HK-2 (cell line): ENCODE results near the gene GID8.

Experiments
- DNase-seq: peaks from one replicate; pipeline ENCODE4 v3.0.0-alpha.2; 2018; ENCODE audit not compliant: unreplicated experiment

GID8 gene

DNA sequence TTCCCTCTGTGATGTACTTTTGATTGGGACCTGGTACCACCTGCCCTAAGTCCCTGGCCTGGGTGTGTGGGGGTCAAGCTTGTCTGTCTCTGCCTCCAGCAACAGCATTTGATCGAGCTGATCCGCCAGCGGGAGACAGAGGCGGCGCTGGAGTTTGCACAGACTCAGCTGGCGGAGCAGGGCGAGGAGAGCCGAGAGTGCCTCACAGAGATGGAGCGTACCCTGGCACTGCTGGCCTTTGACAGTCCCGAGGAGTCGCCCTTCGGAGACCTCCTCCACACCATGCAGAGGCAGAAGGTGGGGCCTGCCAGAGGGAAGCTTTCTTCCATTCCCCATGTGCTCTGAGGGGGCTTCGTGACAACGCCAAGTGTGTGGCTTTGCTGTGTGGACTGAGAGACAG is 5.4 kb downstream of the GID8 start:
- no peak for DNase-seq

DNA sequence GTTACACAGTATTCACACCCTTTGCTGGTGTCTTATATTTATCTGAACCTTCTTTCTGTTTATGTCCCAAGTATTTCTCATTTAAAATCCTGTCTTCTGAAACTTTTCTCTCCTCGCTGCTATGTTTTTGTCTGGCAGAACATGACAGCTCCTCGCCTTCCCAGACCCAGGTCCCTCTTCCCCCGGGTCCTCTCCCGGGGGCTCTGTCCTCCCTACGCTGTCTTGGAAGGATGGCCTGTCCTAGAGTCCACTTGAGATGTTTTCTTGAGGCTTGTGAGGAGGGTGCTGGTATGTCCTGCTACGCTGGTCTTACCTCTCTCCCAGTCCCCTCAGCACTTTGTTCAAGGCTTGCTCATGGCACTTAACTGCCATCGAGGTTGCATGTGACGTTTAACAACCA is 6.2 kb downstream of the GID8 start:
- DNase-seq = no peak

DNA sequence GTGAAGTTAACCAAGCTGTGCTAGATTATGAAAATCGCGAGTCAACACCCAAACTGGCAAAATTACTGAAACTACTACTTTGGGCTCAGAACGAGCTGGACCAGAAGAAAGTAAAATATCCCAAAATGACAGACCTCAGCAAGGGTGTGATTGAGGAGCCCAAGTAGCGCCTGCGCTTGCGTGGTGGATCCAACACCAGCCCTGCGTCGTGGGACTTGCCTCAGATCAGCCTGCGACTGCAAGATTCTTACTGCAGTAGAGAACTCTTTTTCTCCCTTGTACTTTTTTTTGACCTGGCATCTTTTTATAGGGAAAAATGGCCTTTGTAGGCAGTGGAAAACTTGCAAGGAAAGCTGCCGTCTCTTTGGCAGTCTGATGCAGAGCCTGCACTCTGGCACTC is 6.8 kb downstream of the GID8 start:
- DNase-seq = no peak

DNA sequence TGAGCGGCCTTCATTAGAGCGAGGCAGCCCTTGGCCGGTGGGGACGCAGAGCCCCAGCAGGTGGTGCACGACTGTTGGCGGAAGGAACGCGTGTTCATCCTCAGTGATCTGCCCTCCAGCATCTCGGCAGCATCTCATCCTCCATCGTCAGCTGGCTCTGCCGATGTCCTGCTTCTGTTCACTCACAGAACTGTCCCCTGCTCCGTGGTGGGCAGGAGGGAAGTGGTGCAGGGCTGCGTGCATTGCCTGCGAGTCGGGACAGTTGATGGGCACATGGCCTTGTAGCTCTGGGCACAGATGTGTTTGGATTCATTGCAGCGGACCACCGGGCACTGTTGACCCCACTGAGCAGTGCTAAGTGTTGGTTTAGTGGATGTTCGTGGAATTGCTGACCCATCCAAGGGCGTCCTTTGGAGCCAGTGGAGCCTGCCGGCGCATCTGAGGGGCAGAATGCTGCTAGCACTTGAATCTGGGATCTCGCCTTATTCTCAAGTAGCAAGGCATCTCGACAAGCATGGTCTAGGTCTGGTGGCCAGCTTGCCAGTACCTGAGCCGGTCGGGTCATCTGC is 7.9 kb downstream of the GID8 start:
- DNase-seq = no peak

DNA sequence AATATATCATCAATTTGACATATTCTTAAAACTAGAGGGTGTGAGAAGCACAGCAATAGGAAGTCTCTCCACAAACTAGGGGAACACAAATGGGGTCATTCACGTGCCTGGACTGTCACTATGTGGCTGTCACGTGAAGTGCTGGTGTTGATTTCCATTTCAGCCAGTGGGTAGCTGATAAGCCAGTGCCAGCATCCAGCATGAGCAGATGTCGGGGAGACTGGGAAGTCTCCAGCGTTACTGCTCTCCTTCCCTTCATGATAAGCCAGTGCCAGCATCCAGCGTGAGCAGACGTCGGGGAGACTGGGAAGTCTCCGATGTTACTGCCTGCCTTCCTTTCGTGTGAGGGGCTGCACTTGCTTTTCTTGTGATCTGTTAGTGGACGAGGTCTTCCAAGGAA is 9.0 kb downstream of the GID8 start:
- no peak for DNase-seq

DNA sequence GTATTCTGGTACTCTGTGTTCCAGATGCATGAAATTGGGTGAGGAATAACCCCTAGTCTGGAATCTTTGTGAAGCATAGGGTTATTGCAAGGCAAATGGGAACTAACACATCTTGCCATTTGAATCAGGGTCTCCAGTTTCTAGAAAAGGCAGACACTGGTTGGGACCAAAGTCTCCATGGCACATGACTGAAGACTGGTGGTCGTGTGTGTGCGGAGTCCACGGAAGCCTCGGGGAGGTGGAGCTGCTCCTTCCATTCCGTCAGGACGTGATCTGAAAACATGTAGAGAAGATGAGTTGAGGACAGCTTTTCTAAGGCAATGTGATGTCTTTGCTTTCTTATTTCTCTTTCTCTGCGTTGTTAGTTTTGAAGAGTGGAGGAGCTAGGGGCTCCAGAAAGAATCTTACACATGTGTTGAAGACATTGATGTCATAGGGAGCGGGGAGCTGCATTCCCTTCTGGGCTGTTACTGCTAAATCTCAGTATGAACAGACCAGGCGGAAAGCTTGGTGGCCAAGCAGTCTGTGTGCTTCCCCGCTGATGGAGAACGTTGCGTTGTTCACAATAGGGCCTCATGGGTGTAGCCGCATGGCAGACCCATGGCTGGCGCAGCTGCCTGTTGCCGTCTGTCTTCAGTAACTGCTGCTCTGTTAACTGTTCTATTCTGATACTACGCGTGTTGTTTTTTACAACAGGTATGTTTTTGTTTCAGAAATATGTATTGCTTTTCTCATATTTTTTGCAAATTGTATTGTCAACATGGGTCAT is 9.8 kb downstream of the GID8 start:
- no peak for DNase-seq

DNA sequence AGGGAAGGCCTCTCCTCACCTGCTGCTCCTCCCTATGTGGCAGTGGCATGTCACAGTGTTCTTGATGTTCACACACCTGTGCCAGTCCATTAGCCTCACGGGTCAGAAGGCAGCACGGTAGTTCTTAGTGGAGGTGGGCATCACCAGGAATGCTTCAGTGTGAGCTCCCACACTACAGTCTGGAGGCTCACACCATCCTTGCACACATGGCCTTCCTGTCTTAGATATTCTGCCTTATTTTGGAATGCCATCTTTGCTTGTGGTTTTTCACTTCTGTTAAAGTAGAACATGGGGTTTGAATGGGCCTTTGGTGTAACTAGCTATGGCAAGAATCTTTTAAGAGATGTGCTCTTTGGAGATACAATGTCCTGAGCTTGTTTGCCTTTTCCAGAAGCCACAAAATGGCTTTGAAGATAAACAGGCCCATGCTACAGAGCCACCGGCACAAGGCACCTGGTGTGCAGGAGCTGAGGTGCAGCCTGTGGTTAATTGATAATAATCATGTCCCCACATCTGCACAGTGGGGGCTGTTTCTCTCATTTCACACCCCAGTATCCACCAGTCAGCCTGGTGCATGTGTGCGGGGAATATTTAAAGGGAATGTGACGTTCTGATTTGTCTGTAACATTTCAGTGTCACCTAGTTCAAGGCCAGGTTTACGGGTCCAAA is 11.3 kb downstream of the GID8 start:
- DNase-seq = no peak

DNA sequence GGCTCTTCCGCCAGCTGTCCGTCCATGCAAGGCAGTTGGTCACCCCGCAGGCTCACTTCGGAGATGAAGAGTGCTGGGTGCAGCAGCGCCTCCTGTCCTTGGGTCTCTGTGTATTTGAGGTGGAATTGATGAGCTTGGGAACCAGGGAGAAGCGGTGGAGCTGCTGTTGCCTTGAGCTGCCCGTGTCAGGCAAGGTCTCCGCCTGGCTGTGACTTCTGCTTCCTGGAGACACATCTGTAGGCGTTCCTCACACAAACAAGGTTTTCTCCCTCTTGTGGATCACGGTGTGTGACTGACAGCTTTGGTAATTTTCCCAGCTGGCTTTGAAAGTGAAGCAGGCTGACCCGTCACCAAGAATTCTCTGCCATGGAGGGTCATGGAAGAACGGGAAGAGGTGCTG is 12.0 kb downstream of the GID8 start:
- no peak for DNase-seq

DNA sequence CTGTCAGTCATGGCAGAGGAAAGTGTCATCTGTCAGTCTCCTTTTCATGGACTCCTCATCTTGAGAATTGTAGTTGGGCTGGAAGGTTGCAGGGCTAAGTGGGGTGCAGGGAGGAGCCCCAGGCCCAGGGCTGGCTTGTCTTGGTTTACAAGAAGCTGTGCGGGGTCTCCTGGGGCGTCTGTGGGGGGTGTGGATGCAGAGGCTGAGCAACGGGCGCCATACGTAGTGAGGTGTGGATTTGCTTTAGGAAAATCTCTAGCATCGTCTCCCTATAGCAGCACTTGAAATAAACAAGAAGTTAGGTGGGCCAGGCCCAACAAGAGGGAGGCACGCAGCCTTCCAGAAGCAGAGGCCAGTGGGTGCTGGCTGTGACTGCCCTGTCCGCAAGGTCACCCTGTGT is 12.8 kb downstream of the GID8 start:
- DNase-seq = no peak

DNA sequence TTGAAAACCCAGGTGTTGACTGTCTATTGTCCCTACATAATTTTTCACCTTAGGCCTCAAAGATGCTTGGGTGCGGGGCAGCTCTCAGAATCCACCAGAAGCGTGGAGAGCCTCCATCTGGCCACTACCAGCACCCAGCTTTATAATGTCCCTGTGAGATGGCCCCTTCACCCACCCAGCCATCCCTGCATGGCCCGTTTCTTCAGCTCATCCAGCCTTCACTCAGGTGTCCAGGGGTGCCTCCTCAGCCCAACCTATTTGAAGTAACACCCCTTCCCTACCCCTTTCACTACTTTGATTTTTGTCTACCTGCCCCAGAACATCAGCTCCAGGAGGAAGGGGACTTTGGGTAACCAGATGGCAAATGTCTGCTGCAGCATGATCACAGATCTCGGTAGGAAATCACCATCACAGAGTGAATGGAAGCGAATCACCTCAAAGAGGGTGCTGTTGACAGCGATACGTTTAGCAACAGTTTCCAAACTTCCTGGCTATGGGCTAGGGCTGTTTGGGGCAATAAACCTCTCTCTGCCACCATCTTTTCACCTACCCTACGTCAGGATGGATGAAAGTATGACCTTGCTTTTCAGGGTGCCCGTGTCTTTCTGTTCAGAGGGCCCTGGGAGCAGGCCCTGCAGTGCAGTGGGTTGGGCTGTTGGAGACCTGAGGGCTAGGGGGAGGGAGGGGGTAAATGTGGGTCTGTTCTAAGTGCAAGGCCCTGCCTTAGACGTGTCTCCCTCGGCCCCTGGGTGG is 13.4 kb downstream of the GID8 start:
- no peak for DNase-seq

DNA sequence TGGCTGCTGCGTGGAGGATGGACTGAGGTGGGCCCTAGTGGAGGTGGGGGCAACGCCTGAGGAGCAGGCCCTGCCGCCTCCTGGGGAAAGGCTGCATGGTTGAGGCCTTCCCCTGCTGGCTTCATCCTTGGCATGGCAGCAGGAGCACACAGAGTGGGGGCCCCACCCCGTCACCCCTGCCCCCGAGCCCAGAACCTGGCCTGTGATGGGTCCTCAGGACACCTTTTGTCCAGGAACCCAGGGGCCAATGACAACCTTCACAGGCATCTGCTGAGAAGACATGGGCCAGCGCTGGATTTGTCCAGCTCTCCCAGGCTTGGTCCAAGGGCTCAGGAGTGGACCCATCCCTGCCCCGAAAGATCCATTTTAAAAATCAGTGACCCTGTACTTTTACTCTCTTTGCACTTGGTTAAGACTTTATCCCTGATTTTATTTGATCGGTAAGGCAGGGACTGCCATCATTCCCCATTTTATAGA is 14.0 kb downstream of the GID8 start:
- no peak for DNase-seq

DNA sequence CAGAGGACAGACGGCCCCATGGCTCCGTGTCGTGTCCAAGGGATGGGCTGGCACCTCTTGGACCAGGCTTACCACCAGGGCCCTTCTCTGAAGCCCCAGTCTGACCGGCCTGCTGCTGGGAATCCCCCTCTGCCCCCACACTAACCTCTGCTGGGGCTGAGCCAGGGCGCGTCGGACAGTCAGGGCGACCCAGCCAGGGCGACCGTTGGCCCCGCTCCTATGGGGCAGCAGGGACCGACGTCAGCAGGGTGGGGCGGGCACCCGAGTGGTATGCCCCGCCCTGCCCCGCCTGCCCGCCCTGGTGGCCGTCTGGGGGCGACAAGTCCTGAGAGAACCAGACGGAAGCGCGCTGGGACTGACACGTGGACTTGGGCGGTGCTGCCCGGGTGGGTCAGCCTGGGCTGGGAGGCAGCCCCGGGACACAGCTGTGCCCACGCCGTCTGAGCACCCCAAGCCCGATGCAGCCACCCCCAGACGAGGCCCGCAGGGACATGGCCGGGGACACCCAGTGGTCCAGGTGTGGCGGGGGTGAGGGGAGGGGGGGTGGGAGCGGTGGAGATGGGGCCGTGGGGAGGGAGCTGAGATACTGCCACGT is 14.5 kb downstream of the GID8 start, which contains the start of gene SLC17A9:
TSS of gene SLC17A9 (plus strand) at position 337 of the 595 bp plus-strand sequence. CDS start at position 459, 122 bp downstream.
- no peak for DNase-seq

DNA sequence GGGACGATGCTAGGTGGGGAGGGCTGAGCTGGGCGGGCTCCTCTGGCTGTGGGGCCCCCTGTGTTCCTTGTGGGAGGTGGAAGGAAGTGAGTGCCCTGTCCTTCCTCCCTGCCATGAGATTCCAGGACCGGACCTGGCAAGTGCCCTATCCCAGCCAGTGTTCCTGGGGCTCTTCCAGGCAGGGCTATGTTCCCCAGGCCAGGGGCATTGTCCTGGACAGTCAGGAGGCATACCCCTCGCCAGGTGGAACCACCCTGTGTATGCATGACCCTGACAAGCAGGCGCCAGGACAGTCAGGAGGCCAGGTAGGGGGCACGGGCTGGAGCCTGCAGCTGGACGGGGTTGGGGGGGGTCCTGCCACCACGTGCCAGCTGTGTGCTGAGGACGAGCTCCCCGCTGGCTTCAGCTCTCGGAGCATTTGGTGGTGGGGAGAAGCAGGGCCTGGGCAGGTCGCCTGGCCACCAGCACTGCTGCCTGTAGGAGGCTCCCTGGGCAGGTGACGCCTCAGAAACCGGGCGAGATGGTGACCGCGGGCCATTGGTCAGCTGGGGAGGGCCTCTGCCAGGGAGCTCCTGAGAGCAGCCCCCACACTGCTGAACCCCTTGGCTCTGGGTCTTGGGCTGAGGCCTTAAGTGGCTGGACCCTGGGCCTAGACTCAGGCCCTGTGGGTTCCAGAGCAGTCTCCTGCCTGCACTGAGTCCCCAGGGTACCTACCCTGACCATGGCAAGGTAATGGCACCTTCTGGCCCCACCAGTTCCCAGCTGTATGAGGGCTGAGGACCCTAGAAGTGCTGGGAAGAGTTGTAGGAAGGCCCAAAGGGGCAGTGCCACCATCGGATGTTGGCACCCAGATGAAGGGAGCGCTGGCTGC is 15.3 kb downstream of the GID8 start:
- no peak for DNase-seq

DNA sequence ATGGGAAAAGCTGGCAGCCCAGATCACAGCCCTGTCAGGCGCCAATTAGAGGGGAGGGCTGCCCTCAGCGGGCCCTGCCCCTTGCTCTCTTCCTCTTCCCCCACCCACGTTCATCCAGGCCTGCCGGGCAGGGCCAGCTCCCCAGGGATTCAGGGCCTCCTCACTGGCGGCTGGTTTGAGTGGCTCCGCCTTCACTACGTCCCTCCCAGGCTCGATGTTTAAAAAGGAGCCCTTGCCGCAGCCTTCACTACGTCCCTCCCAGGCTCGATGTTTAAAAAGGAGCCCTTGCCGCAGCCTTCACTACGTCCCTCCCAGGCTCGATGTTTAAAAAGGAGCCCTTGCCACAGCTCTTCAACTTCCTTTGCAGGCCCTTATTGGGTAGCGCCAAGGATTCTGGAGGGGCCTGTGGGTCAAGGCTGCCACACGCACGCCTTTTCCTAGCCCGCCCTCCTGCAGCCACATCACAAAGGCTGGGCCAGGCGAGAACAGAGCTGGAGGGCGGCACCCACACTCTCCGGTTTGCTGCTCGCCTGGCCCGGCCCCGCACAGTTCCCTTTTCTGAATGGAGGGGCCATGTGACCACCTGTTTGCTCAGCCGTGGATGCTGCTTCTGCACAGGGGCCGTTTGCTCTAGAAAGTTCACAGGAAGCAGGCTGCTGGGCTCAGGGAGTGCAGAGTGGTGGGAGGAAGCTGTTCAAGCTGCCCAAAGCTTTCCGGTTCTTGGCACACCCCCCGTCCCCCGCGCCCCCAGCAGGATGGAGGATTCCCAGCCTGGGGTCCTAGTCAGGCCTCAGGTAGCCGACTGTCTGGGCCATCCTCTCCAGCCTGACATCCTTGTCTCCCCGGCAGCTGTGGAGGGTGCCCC is 16.1 kb downstream of the GID8 start:
- no peak for DNase-seq

DNA sequence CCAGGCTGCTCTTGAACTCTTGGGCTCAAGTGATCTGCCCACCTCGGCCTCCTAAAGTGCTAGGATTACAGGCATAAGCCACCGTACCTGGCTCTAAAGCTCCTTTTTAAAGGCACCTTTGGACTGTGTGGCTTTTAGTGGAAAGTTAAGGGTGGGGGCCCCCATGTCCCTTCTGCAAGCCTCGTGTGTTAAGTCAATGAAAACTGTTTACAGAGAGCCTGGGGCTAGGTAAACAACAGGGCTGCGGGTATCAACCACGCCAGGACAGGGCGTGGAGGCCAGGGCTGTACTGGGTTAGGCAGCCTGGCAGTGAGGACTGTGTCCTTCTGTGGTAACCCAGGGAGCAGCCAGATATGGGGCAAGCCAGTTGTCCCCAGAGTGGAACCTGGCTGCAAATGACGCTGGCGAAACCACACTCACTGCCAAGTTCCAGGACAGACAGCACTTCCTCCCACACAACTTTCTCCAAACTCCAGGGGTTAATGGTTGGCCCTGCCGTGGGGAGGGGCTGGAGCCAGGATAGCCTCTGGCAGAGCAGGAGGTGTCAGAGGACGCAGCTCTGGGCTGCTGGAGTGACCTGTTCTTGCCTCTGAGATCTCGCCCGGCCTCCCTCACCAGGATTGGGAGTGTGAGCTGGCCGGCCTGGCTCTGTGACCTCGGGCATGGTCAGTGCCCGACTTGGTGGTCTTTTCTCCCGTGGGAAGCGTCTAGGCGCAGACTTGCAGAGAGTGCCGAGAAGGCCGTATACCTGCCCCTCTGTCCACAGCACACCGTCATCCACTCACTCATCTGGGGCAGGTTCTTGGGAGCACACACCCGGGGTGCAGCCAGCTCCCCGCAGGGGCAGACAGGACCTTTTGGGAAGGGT is 17.8 kb downstream of the GID8 start:
- no peak for DNase-seq

DNA sequence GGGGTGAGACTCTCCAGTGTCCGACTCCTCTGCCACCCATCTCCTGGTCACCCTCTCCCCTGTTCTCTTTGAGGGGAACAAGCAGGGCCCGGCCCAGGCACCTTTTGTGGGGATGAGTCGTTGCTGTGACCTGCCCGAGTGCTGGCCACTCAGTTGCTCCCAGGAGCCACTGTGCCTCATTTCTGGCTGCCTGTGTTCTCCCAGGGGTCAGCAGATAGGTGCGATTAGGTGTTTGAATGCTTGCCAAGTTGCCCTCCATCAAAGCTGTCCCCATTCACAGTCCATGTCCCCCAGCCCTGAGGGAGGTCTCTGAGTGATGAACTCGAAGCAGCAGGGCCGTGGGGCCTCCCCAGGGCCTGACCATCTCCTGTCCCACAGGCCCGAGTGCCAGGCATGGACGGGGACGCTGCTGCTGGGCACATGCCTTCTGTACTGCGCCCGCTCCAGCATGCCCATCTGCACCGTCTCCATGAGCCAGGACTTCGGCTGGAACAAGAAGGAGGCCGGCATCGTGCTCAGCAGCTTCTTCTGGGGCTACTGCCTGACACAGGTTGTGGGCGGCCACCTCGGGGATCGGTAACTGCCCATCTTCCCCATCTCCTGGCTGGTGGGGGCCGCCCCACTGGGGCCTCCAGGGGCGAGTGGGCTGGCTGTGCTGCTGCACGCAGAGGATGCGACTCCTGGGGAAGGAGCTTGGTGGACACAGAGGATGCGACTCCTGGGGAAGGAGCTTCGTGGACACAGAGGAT is 18.6 kb downstream of the GID8 start:
- no peak for DNase-seq

DNA sequence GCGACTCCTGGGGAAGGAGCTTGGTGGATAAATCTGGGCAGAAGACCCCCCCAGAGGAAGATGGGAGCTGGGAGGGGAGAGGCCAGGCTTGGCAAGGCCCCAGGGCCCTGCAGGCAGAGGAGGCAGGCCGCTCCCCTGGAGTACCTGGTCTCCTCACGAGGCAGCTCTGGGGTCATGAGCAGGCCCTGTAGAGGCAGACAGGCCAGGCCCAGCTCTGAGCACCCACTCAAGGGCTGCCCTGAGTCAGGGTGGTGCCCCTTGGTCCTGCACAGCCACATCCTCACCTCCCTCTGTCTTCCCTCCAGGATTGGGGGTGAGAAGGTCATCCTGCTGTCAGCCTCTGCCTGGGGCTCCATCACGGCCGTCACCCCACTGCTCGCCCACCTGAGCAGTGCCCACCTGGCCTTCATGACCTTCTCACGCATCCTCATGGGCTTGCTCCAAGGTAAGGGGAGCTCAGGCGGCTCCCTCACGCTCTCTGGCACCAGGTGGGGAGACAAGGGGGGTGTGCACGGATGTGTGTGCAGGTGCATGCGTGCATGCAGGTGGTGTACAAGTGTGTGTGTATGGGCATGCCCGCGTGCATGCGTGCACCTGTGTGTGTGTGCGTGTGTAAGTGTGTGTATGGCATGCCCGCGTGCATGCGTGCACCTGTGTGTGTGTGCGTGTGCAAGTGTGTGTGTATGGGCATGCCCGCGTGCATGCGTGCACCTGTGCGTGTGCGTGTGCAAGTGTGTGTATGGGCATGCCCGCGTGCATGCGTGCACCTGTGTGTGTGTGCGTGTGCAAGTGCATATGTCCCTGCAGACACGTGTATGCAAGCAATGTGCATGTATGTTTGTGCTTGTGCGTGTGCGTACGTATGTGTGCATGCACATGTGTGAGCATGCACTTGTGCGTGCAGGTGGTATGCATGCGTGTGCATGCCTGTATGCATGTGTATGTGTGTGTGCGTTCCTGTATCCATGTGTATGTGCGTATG is 19.5 kb downstream of the GID8 start:
- DNase-seq = no peak
